Keratinocyte (primary cell): Measurements from ENCODE around the gene RBFOX1. TPM values are rescaled to one million over a fixed set of nuclear protein-coding genes. Genes with fewer than 3 reads are reported as not detected.

ENCODE experiments used
- DNase-seq: peaks from one replicate; pipeline ENCODE4 v3.0.0-alpha.2; 2011; ENCODE audit warnings: low read depth, missing footprints, low spot score
- FAIRE-seq: peaks from 2 replicates; lab custom pipeline; 2011; peaks lifted over from hg19 to GRCh38; lab: Jason Lieb, UNC
- H2AFZ ChIP-seq: 2 replicates; pipeline ENCODE4 v1.6.0; 2012; ENCODE audit warnings: low read length, control low read depth, inconsistent platforms; ENCODE audit not compliant: control insufficient read depth
- H3K27ac ChIP-seq: 2 replicates; pipeline ENCODE4 v1.5.1; 2011; ENCODE audit warnings: low read length; ENCODE audit not compliant: control insufficient read depth, insufficient read depth
- H3K27me3 ChIP-seq: 3 replicates; pipeline ENCODE4 v1.6.0; 2011; ENCODE audit warnings: low read length; ENCODE audit not compliant: control insufficient read depth, insufficient read depth; ENCODE audit errors: extremely low read depth
- H3K36me3 ChIP-seq, 2 experiments: 2 replicates in 1 of 2; 3 replicates in 1 of 2; pipeline ENCODE4 v1.5.1; 2011; ENCODE audit warnings: low read length in 2 of 2, mild to moderate bottlenecking in 1 of 2; ENCODE audit not compliant: control insufficient read depth in 2 of 2, insufficient read depth in 2 of 2; ENCODE audit errors: extremely low read depth in 1 of 2
- H3K4me1 ChIP-seq: 3 replicates; pipeline ENCODE4 v1.5.1; 2011; ENCODE audit warnings: low read length; ENCODE audit not compliant: control insufficient read depth, insufficient read depth; ENCODE audit errors: extremely low read depth
- H3K4me2 ChIP-seq: 3 replicates; pipeline ENCODE4 v1.6.0; 2011; ENCODE audit warnings: low read depth, low read length; ENCODE audit not compliant: control insufficient read depth, insufficient read depth; ENCODE audit errors: extremely low read depth
- H3K4me3 ChIP-seq, 3 experiments: fragments of 200-600 bp in 1 of 3; sonication (generic) in 1 of 3; 2 replicates in 2 of 3; 3 replicates in 1 of 3; pipeline ENCODE4 v1.5.1; 2011 to 2016; ENCODE audit warnings: low read length in 3 of 3, mild to moderate bottlenecking in 3 of 3, control low read depth in 2 of 3, inconsistent platforms in 1 of 3, low read depth in 1 of 3, mixed read lengths in 1 of 3, mixed run types in 1 of 3, moderate library complexity in 1 of 3; ENCODE audit not compliant: control insufficient read depth in 2 of 3, insufficient read depth in 2 of 3; ENCODE audit errors: extremely low read depth in 1 of 3
- H3K79me2 ChIP-seq: 2 replicates; pipeline ENCODE4 v1.6.0; 2012; ENCODE audit warnings: low read length; ENCODE audit not compliant: control insufficient read depth, insufficient read depth
- H3K9ac ChIP-seq: 3 replicates; pipeline ENCODE4 v1.6.0; 2011; ENCODE audit warnings: low read length; ENCODE audit not compliant: control insufficient read depth, insufficient read depth; ENCODE audit errors: extremely low read depth
- H3K9me1 ChIP-seq: 3 replicates; pipeline ENCODE4 v1.6.0; 2011; ENCODE audit warnings: low read length; ENCODE audit not compliant: control insufficient read depth, insufficient read depth; ENCODE audit errors: extremely low read depth
- H3K9me3 ChIP-seq: 2 replicates; pipeline ENCODE4 v1.5.1; 2012; ENCODE audit warnings: low read depth, low read length; ENCODE audit not compliant: control insufficient read depth
- H4K20me1 ChIP-seq: 3 replicates; pipeline ENCODE4 v1.6.0; 2011; ENCODE audit warnings: low read length; ENCODE audit not compliant: control insufficient read depth, insufficient read depth; ENCODE audit errors: extremely low read depth
- CTCF ChIP-seq, 3 experiments: IDR thresholded peaks in 1 of 3; conservative IDR thresholded peaks in 1 of 3; optimal IDR thresholded peaks in 1 of 3; 2 replicates in 2 of 3; 3 replicates in 1 of 3; pipeline versions ENCODE3 to v1.5.1; 2011; ENCODE audit warnings: low read length in 3 of 3, mild to moderate bottlenecking in 3 of 3, moderate library complexity in 2 of 3, control low read depth in 1 of 3, inconsistent platforms in 1 of 3; ENCODE audit not compliant: insufficient read depth in 2 of 3; ENCODE audit errors: extremely low read depth in 1 of 3
- EZH2 ChIP-seq: IDR thresholded peaks from one replicate; pipeline ENCODE4 v1.6.1; 2012; ENCODE audit warnings: inconsistent platforms, mild to moderate bottlenecking, low read length, moderate library complexity
- dilution Hi-C: fragments of 300-500 bp; cut with MboI; formaldehyde crosslinking; loops from one replicate; pipeline ENCODE4 v1.7.0; 2020; ENCODE audit warnings: low sequenced_read_pairs; ENCODE audit not compliant: extremely low pct_ligation_motif_present
- polyA plus RNA-seq, 5 experiments: library from polyadenylated mRNA; depleted of rRNA in 3 of 5; stranded (reverse) in 3 of 5; stranded (forward) in 1 of 5; unstranded in 1 of 5; fragments of >200 nt; gene quantifications; 1 replicate in 1 of 5; 2 replicates in 3 of 5; 3 replicates in 1 of 5; pipeline versions ENCODE4 v1.2.1 to v1.2.3, GENCODE V29; 2011 to 2012; ENCODE audit warnings: missing spikeins in 2 of 5, low read depth in 1 of 5, low replicate concordance in 1 of 5

Gene RBFOX1
- polyA plus RNA-seq, 1 donor (not counting 4 experiments of a cell fraction or from before 2014, with no cell fraction given) = not detected

DNA sequence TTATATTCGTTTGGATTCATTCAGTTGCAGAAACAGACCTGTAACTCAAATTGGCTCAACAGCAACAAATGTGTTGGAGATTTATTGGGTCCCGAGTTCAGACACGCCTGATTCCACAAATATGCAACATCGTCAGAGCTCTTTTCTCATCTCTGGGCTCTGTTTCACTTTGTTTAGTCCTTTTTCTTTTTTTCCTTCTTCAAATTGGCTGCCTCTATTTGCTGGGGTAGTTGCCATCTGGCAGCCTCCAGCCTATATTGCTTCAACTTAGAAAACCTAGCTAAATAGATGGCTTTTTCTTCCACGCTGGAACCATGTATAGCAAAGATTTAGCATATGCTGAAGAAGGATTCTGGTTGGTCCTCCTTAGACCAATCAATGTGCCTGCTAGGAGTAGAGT lies 398.5 kb downstream of the RBFOX1 start:
- Histone ChIP-seq H3K27ac (no peak overlapping the region), H3K27me3 (no peaks in the 10 kb centered on the region), H3K79me2 (no peaks in the 10 kb centered on the region), H2AFZ (no peak overlapping the region), H3K36me3 (no peaks in the 10 kb centered on the region), H3K9me3 (no peaks in the 10 kb centered on the region), H4K20me1 (no peaks in the 10 kb centered on the region), H3K9me1 (no peaks in the 10 kb centered on the region), H3K4me1 (no peaks in the 10 kb centered on the region), H3K9ac (no peak overlapping the region), H3K4me3 (no peak overlapping the region), H3K4me2 (no peak overlapping the region)
- TF ChIP-seq EZH2 (no peak), CTCF (optimal IDR thresholded peaks at IDR 0.05 in 1 of 3, IDR thresholded peaks at IDR 0.05 in 1 of 3, conservative IDR thresholded peaks at IDR 0.05 in 1 of 3; ENCODE audit: extremely low read depth in 1 of 3, insufficient read depth in 2 of 3, low read length in 3 of 3) (no peak)
- dilution Hi-C loops = no loop called here
- no peak for DNase-seq
- FAIRE-seq = no peak

DNA sequence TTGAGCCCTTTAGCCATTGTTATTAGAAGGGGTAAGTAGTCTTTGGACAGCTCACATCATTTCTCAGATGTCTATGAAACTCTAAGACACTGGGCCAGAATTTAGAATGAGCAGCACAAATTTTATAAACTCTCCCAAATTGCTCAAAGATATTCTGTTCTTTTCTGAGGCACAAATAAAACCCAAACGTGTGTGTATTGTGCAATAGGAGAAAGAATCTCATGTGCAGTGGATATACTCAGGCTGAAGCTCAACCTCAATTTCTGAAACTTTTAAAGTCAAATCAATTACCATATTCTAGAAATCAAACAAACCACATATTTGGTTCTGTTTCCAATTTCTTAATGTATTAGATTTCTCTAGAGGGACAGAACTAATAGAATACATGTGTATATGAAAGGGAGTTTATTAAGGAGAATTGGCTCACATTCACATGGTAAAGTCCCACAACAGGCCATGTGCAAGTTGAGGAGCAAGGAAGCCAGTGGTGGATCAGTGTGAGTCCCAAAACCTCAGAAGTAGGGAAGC lies 403.6 kb downstream of the RBFOX1 start:
- dilution Hi-C loops = no loop called here
- H3K27me3 ChIP-seq = no peaks in the 10 kb centered on the region
- H3K9me1 ChIP-seq = no peaks in the 10 kb centered on the region
- H3K4me1 ChIP-seq = no peaks in the 10 kb centered on the region
- H3K9ac ChIP-seq = no peak overlapping the region
- H2AFZ ChIP-seq = no peak overlapping the region
- TF ChIP-seq EZH2 = no peak
- TF ChIP-seq CTCF (optimal IDR thresholded peaks at IDR 0.05 in 1 of 3, IDR thresholded peaks at IDR 0.05 in 1 of 3, conservative IDR thresholded peaks at IDR 0.05 in 1 of 3; ENCODE audit: extremely low read depth in 1 of 3, insufficient read depth in 2 of 3, low read length in 3 of 3) = no peak
- H3K4me3 ChIP-seq = no peak overlapping the region
- no peak for DNase-seq
- no peak for FAIRE-seq
- no peaks in the 10 kb centered on the region for H3K36me3 ChIP-seq
- H4K20me1 ChIP-seq = no peaks in the 10 kb centered on the region
- H3K27ac ChIP-seq = no peak overlapping the region
- no peaks in the 10 kb centered on the region for H3K79me2 ChIP-seq
- no peaks in the 10 kb centered on the region for H3K9me3 ChIP-seq
- no peak overlapping the region for H3K4me2 ChIP-seq
